PC-3 (cell line): ENCODE results near the gene RUFY4.

Source experiments
- CTCF ChIP-seq: fragments of 300-600 bp; sonication (generic); conservative IDR thresholded peaks from 2 replicates; pipeline ENCODE4 v1.5.1; 2017; ENCODE audit warnings: antibody characterized with exemption, low read depth, mild to moderate bottlenecking, low read length
- EZH2phosphoT487 ChIP-seq: fragments of 300-600 bp; sonication (generic); IDR thresholded peaks from 2 replicates; pipeline ENCODE4 v1.6.1; 2018; ENCODE audit warnings: mild to moderate bottlenecking, antibody characterized with exemption, low read length, borderline replicate concordance

- TF ChIP-seq CTCF (no peak), EZH2phosphoT487 (no peak)
Measured at GRCh38 chr2:218039171-218039570, 29.9 kb upstream of the RUFY4 start.
